Common myeloid progenitor, CD34-positive (primary cell): ENCODE data around the gene TXNRD2.

Source experiments
- CTCF ChIA-PET: fragments of 350-600 bp; sonication (Branson Sonifier 250); formaldehyde crosslinking; loops from one replicate; lab custom pipeline; 2021; ENCODE audit warnings: antibody characterized with exemption; lab: Charles Lee
- POLR2A ChIA-PET: fragments of 350-600 bp; sonication (Branson Sonifier 250); formaldehyde crosslinking; loops from one replicate; lab custom pipeline; 2021; ENCODE audit warnings: antibody characterized with exemption; lab: Charles Lee
- DNase-seq, 3 donors: peaks; one replicate each; pipeline versions ENCODE4 v3.0.0 to v3.0.0-alpha.2; 2013
- H3K27ac ChIP-seq, 2 experiments: 1 replicate in 1 of 2; 2 replicates in 1 of 2; pipeline ENCODE4 v1.7.0; 2013; ENCODE audit warnings: inconsistent platforms in 2 of 2, low read length in 2 of 2, mild to moderate bottlenecking in 2 of 2, low read depth in 1 of 2, moderate library complexity in 1 of 2; ENCODE audit not compliant: severe bottlenecking in 2 of 2, insufficient read depth in 1 of 2, poor library complexity in 1 of 2
- H3K27me3 ChIP-seq, 5 experiments: replicated peaks in 2 of 5; 1 replicate in 3 of 5; 2 replicates in 2 of 5; pipeline versions ENCODE4 v1.6.1 to v1.7.0; 2013; ENCODE audit warnings: low read length in 4 of 5, mild to moderate bottlenecking in 2 of 5, moderate library complexity in 2 of 5, inconsistent platforms in 1 of 5; ENCODE audit not compliant: insufficient read depth in 5 of 5, control insufficient read depth in 4 of 5
- H3K36me3 ChIP-seq, 4 experiments: 1 replicate in 2 of 4; 2 replicates in 2 of 4; pipeline versions ENCODE4 v1.6.1 to v1.7.0; 2013; ENCODE audit warnings: low read length in 3 of 4, control low read depth in 1 of 4, mild to moderate bottlenecking in 1 of 4; ENCODE audit not compliant: control insufficient read depth in 4 of 4, insufficient read depth in 4 of 4
- H3K4me1 ChIP-seq, 4 experiments: 1 replicate in 3 of 4; 2 replicates in 1 of 4; pipeline versions ENCODE4 v1.6.1 to v1.7.1; 2013; ENCODE audit warnings: low read length in 3 of 4, mild to moderate bottlenecking in 3 of 4, control low read depth in 1 of 4, inconsistent platforms in 1 of 4, moderate library complexity in 1 of 4; ENCODE audit not compliant: control insufficient read depth in 4 of 4, insufficient read depth in 4 of 4; ENCODE audit errors: control extremely low read depth in 1 of 4
- H3K4me3 ChIP-seq, 7 experiments: 1 replicate in 4 of 7; 2 replicates in 3 of 7; pipeline versions ENCODE4 v1.5.1 to v1.7.0; 2013; ENCODE audit warnings: mild to moderate bottlenecking in 7 of 7, low read length in 6 of 7, moderate library complexity in 6 of 7, inconsistent platforms in 2 of 7, low read depth in 2 of 7, control low read depth in 1 of 7; ENCODE audit not compliant: insufficient read depth in 4 of 7, control insufficient read depth in 1 of 7; ENCODE audit errors: extremely low read depth in 1 of 7
- H3K9me3 ChIP-seq, 5 experiments: 1 replicate in 4 of 5; 2 replicates in 1 of 5; pipeline versions ENCODE4 v1.6.1 to v1.7.1; 2013; ENCODE audit warnings: low read length in 4 of 5, mild to moderate bottlenecking in 2 of 5, inconsistent platforms in 1 of 5, low read depth in 1 of 5, moderate library complexity in 1 of 5; ENCODE audit not compliant: control insufficient read depth in 4 of 5, insufficient read depth in 2 of 5; ENCODE audit errors: control extremely low read depth in 1 of 5
- WGBS: methylation state at CpG from one replicate; pipeline ENCODE4 v1.1.5; 2013; ENCODE audit not compliant: insufficient coverage; 5-methylcytosine and 5-hydroxymethylcytosine counted together

The TXNRD2 gene

GRCh38 chr22:19865141-19865829, 76.3 kb downstream of the TXNRD2 start:
- ChIA-PET POLR2A (no interaction called here), CTCF (interaction anchor here (1.3 to 2.0 kb wide), 2 partner anchors 9 to 14 kb away, joined by 4 to 9 read pairs; no protein-coding TSS in a partner anchor)
- Histone ChIP-seq H3K4me1 (no peaks in the 10 kb centered on the region), H3K4me3 (no peak overlapping the region), H3K9me3 (no peaks in the 10 kb centered on the region), H3K27ac (no peak overlapping the region), H3K36me3 (no peaks in the 10 kb centered on the region), H3K27me3 (no peaks in the 10 kb centered on the region)
- WGBS: 97% methylated on average over 9 of the region's 12 CpGs
- DNase-seq: no peak

GRCh38 chr22:19864538-19865106, 77.0 kb downstream of the TXNRD2 start:
- H3K4me3 ChIP-seq: no peak overlapping the region
- no peak overlapping the region for H3K27ac ChIP-seq
- POLR2A ChIA-PET: no interaction called here
- no peaks in the 10 kb centered on the region for H3K9me3 ChIP-seq
- no peaks in the 10 kb centered on the region for H3K27me3 ChIP-seq
- WGBS: 71% methylated on average over 1 of the region's 5 CpGs
- no peaks in the 10 kb centered on the region for H3K4me1 ChIP-seq
- no peaks in the 10 kb centered on the region for H3K36me3 ChIP-seq
- DNase-seq: no peak
- CTCF ChIA-PET: interaction anchor here (1.3 to 2.0 kb wide), 2 partner anchors 9 to 13 kb away, joined by 4 to 9 read pairs; no protein-coding TSS in a partner anchor

GRCh38 chr22:19863571-19863970, 78.0 kb downstream of the TXNRD2 start:
- H3K36me3 ChIP-seq: no peaks in the 10 kb centered on the region
- no peaks in the 10 kb centered on the region for H3K27me3 ChIP-seq
- H3K9me3 ChIP-seq: no peaks in the 10 kb centered on the region
- ChIA-PET POLR2A (no interaction called here), CTCF (no interaction called here)
- H3K27ac ChIP-seq: no peak overlapping the region
- no peaks in the 10 kb centered on the region for H3K4me1 ChIP-seq
- WGBS: 96% methylated on average over 5 of the region's 5 CpGs
- DNase-seq: no peak
- H3K4me3 ChIP-seq: no peak overlapping the region

- H3K27ac ChIP-seq: no peak overlapping the region
- H3K27me3 ChIP-seq: no peaks in the 10 kb centered on the region
- no peak overlapping the region for H3K4me3 ChIP-seq
- H3K36me3 ChIP-seq: no peaks in the 10 kb centered on the region
- peaks cover 0 to 2% (median 0%) of the 10 kb centered on the region in 4 experiments for H3K4me1 ChIP-seq
- WGBS: 100% methylated on average over 9 of the region's 13 CpGs
- ChIA-PET POLR2A (no interaction called here), CTCF (interaction anchor here (0.6 kb wide), 1 partner anchor 61 kb away, joined by 3 read pairs; no protein-coding TSS in a partner anchor)
- H3K9me3 ChIP-seq: no peaks in the 10 kb centered on the region
- DNase-seq: no peak
Measured at GRCh38 chr22:19862619-19863246, 78.9 kb downstream of the TXNRD2 start.

GRCh38 chr22:19859861-19860510, 81.6 kb downstream of the TXNRD2 start:
- peaks cover 0 to 17% (median 13%) of the 10 kb centered on the region in 4 experiments for H3K4me1 ChIP-seq
- 96% methylated on average over 7 of the region's 8 CpGs for WGBS
- no peaks in the 10 kb centered on the region for H3K27me3 ChIP-seq
- H3K36me3 ChIP-seq: no peaks in the 10 kb centered on the region
- no peaks in the 10 kb centered on the region for H3K9me3 ChIP-seq
- ChIA-PET CTCF (no interaction called here), POLR2A (no interaction called here)
- H3K4me3 ChIP-seq: no peak overlapping the region
- DNase-seq: no peak
- no peak overlapping the region for H3K27ac ChIP-seq

GRCh38 chr22:19857382-19857781, 84.2 kb downstream of the TXNRD2 start:
- Histone ChIP-seq H3K27me3 (no peaks in the 10 kb centered on the region), H3K27ac (no peak overlapping the region), H3K4me1 (peaks cover 0 to 36% (median 29%) of the 10 kb centered on the region in 4 experiments), H3K9me3 (no peaks in the 10 kb centered on the region), H3K4me3 (no peak overlapping the region), H3K36me3 (peaks cover 0 to 5% (median 2%) of the 10 kb centered on the region in 4 experiments)
- DNase-seq: no peak
- 100% methylated on average over 1 of the region's 3 CpGs for WGBS
- POLR2A ChIA-PET: no interaction called here
- CTCF ChIA-PET: no interaction called here
